Measurements from ENCODE around the gene LYG1.
"Not testable (repeated sequence)": the region's sequence is repeated elsewhere in the genome, so short reads cannot be mapped to it uniquely, and the experiment has no call there.

LYG1 gene

GRCh38 chr2:99337113-99338028, 36.4 kb upstream of the LYG1 start, which contains the start of gene EIF5B:
Gene EIF5B, plus strand, starts transcription at chr2:99337389. Its CDS starts 166 bp downstream, at chr2:99337555.
- peak; percentile 70 for TF ChIP-seq CTCF (IDR thresholded peaks at IDR 0.05; ENCODE audit: control insufficient read depth, insufficient read depth, low read depth, low read length, missing control alignments)
- peak; percentile 76 for DNase-seq (ENCODE audit: low read depth)
- H3K4me3 ChIP-seq (ENCODE audit: control insufficient read depth, low read depth, low read length): peak within 1 kb of the TSS; percentile 99

GRCh38 chr2:99336804-99337112, 35.8 kb upstream of the LYG1 start:
- no peak for DNase-seq (ENCODE audit: low read depth)
- H3K4me3 ChIP-seq (ENCODE audit: control insufficient read depth, low read depth, low read length): peak overlapping the region; percentile 99
- no peak for TF ChIP-seq CTCF (IDR thresholded peaks at IDR 0.05; ENCODE audit: control insufficient read depth, insufficient read depth, low read depth, low read length, missing control alignments)

- DNase-seq (ENCODE audit: low read depth): peak; percentile 98
- H3K4me3 ChIP-seq (ENCODE audit: control insufficient read depth, low read depth, low read length): peak within 1 kb of the TSS; percentile 99
- TF ChIP-seq CTCF (IDR thresholded peaks at IDR 0.05; ENCODE audit: control insufficient read depth, insufficient read depth, low read depth, low read length, missing control alignments): no peak
Observed at GRCh38 chr2:99335911-99336803, 35.2 kb upstream of the LYG1 start, which contains the start of gene TXNDC9. Gene TXNDC9, minus strand, starts transcription at chr2:99336333. Its CDS starts 3,123 bp downstream, at chr2:99333210.

- DNase-seq (ENCODE audit: low read depth): no peak
- no peak for TF ChIP-seq CTCF (IDR thresholded peaks at IDR 0.05; ENCODE audit: control insufficient read depth, insufficient read depth, low read depth, low read length, missing control alignments)
- H3K4me3 ChIP-seq (ENCODE audit: control insufficient read depth, low read depth, low read length): no peak overlapping the region
Observed at GRCh38 chr2:99325384-99325783, 24.4 kb upstream of the LYG1 start.

- not testable (repeated sequence) for DNase-seq (ENCODE audit: low read depth); H3K4me3 ChIP-seq (ENCODE audit: control insufficient read depth, low read depth, low read length)
Observed at GRCh38 chr2:99317873-99318200, 16.8 kb upstream of the LYG1 start.

GRCh38 chr2:99317161-99317872, 16.3 kb upstream of the LYG1 start:
- no peak for DNase-seq (ENCODE audit: low read depth)
- H3K4me3 ChIP-seq (ENCODE audit: control insufficient read depth, low read depth, low read length): no peak overlapping the region
- TF ChIP-seq CTCF (IDR thresholded peaks at IDR 0.05; ENCODE audit: control insufficient read depth, insufficient read depth, low read depth, low read length, missing control alignments): no peak

Data from AG09309 (cell line).